ENCODE results near the gene RNLS.

The RNLS gene

DNA sequence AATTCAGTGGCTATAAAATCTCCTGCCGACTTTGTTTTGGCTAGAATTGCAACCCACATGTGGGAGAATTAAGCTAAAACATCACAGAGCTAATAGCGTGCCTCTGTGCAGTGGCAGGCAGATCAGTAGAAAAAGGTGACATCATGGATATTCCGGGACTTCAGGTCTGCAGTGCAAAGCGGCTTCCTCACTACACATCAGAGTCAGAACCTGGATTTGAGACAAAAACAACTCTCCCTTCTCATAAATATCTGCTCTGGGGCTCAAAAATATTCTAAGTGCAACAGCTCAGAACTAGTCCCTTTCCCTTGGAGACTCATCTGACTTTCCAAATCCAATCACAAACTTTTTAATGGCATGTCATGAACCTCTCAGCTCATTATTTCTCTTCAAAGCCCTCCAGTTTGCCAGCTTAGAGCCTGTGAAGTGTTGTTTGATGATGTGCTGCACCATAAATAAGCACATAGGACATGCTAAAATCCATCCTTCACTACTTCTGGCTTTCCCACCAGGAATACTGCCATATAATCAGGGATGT is 337.1 kb downstream of the RNLS start:
- no peak for DNase-seq

GRCh38 chr10:88244781-88245625 is 338.1 kb downstream of the RNLS start:
- DNase-seq: no peak

DNA sequence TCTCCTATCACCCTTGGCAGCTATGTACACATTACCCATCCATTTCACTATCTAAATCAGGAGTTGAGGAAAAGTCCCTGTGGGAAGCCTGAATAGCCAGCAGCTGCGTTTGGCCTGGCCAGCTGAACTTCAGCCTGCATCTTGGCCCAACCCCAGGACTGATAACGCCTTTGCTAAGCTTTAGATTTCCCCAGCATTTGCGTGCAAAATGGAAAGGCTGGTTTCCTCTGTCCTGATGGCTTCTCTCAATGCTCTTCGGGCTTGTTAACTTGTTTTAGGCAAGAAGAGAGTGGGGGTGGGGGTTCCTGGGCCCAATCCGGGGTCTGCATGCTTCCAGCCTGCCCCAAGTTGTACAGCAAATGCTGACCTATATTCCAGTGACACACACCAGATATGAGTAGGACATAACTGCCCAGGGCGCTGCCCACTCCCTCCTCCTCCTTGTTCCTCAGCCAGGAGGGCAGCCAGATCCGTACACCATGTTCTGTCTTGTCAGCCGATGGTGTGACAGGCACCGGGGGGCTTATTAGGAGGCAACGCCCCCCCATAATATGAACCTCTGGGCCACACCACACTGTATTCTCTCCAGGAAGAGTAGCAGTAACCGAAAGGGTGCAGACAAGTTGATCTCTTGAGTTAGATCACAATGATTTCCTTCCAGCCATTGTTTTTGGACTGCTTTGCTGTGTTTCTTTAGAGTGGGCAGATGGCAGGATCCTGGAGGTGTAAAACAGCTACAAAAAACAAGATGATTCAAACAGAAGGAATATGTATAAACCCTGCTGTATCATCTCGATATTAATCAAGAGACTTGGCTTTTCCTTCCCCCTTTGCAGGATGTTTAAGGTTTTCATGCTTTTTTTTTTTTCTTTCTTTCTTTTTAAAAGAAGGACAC is 339.0 kb downstream of the RNLS start:
- no peak for DNase-seq

GRCh38 chr10:88243202-88243744 is 339.8 kb downstream of the RNLS start:
- no peak for DNase-seq

DNA sequence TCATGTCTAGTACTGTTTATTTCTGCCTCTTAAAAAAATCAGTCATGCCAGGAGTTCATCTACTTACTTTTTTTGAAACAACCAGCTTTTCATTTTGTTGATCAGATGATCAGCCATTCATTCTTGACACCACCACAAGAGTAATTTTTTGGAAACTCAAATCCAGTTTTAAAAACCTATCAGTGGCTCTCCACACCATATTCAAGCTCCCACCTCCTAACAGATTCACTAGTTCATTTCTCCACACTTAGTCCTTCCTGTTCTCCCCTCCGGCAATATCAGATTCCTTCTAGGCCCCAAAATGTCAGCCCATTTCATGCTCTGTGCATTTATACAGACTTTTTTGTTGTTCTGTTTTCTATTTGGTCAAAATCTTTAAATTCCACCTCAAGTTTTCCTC is 341.6 kb downstream of the RNLS start:
- no peak for DNase-seq

DNA sequence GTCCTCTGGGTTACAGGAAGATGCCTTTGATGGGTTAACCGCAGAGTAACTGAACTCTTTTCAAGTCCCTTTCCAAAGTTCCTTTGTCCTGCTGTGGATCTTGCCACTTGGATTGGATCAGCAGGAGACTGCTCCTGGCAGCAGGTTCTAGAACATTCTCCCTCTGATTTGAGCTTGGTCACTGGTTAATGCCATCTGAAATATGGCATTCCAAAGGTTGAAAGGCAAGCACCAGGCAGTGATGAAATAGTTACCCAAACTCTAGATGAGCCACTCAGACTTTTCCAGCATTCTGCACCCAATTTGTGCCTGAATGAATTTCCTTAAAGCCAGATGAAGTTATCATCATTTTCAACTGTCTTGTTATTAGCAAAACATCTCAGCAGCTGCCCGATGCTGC is 343.9 kb downstream of the RNLS start:
- no peak for DNase-seq

- no peak for DNase-seq
These were observed 344.6 kb downstream of the RNLS start for GRCh38 chr10:88238615-88238914.

GRCh38 chr10:88237896-88238614 is 345.1 kb downstream of the RNLS start:
- DNase-seq: no peak

GRCh38 chr10:88236121-88236743 is 346.9 kb downstream of the RNLS start:
- no peak for DNase-seq

- DNase-seq: no peak
These were observed 348.8 kb downstream of the RNLS start for GRCh38 chr10:88234297-88234696.

DNA sequence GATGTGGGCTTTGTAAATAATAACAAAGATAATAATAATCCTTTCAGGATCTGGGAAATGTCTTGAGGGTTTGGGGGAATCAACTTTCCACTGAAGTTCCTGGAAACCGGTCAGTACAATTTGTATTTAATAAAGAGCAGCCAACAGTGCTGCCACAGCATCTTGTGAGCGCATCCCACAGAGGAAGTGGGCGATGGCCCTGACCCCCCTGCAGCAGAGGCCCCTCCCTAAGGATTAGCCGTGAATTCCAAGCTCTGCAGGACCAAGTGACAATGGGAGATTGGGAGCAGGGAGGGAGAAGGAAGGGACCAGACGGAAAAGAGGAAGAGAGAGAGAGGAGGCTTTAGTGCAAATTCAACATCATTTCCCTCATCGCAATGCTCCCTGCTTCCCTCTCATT is 349.2 kb downstream of the RNLS start:
- no peak for DNase-seq

- no peak for DNase-seq
These were observed 350.1 kb downstream of the RNLS start for GRCh38 chr10:88232983-88233543.

GRCh38 chr10:88232029-88232895 is 350.9 kb downstream of the RNLS start:
- no peak for DNase-seq

DNA sequence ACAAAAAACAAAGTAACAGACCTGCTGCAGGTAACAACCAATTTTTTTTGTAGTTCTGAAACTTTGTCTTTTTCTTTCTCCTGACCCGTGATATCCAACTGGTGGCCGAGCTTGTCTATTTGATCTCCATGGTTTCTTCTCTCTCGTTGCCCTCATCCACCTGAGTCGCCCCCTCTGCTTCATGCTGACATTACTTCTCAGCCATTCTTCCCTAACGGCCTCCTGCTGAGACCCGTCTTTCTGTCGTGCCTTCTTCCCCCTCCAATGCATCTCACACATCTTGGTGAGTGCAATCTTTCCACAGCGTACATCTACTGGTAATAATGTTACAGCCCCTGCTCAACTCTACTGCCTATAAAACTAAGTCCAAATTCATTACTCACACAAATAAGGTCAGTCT is 352.9 kb downstream of the RNLS start:
- no peak for DNase-seq

GRCh38 chr10:88228130-88228529 is 355.0 kb downstream of the RNLS start:
- no peak for DNase-seq

DNA sequence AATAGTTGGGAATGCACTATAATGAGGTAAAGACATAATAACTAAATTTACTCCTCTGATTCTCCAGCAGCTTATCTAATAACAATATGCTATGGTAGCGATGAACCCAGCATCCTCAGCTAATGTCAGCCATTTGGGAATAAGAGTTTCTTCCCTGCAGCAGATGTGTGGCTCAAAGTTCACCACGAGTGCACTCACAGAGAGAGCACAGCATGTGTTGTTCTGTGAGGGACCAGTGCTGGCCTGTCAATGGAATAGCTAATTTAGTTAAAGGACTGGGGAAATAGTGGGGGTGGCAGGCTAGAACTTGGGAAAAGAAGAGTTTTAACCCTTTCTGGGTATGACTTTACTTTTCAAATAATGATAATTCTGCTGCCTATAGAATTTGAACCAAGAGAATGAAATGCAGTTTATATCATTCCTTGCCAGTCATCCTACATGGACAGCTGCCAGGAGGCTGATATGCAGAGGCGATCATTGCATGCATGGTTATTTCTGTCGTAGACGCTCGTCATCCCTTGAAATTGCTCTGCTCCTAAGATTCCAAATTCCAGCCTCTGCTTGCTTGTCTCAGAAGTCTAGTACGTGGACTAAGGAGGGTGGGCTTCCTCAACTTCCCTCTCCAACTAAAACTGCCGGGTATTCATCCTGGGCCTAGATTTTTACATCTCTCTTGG is 355.6 kb downstream of the RNLS start:
- no peak for DNase-seq

DNA sequence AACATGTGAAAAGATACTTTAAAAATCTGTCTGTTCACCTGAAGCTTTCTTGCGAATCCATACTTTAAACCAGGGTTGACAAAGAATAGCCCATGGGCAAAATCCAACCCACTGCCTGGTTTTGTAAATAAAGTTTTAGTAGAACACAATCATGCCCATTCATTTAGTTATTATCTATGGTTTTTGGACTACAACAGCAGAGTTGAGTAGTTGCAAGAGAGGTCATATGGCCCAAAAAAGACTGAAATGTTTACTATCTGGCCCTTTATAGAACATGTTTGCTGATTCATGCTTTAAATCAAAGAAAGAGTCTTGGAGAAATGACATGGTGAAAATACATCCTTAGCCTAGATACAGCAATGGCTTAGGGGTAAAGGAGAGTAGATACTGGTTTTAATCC is 356.2 kb downstream of the RNLS start:
- DNase-seq: no peak

DNA sequence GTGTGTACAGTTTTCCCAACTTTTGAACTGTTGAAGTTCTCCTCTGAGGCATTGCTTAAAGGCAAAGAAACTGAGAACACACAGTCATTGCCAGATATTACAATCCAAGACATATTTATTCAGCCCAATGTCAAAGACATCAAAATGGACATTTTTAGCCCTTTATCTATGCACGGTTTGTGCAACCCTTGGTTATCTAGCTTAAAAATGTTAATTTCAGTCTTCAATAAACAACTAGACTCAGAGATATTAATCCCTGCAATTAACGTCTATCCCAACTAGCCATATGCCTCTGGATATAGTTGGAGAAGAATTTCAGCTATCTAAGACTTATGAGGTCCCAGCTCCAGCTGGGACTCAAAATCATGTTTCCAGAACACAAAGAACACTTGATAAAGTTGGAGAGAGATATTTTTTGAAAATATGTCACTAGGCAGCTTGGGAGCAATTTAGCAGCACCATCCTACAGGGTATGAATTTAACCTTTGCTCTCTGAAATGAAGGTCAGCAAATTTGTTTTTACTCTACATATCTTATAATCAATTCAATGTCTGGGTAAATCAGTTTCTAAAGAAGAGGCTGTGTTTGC is 357.0 kb downstream of the RNLS start:
- no peak for DNase-seq

Data from activated CD8-positive, alpha-beta memory T cell treated with anti-CD3 and anti-CD28 coated beads, Interleukin-2, amount 50 U/mL, for 48 hours (primary cell).